ENCODE data around the gene POLR2H.

Gene POLR2H

GRCh38 chr3:184348057-184348382 is 13.5 kb upstream of the POLR2H start:
- Histone ChIP-seq H2AFZ (ENCODE audit: low read depth) (no peak overlapping the region), H3K27ac (no peak overlapping the region)

GRCh38 chr3:184349563-184350470 is 11.7 kb upstream of the POLR2H start:
- Histone ChIP-seq H2AFZ (ENCODE audit: low read depth) (no peak overlapping the region), H3K4me3 (IDR thresholded peaks at IDR 0.05; ENCODE audit: insufficient read depth, low read depth, low read length) (no peak overlapping the region), H4K20me1 (ENCODE audit: insufficient read depth) (no peaks in the 10 kb centered on the region), H3K36me3 (ENCODE audit: insufficient read depth) (no peaks in the 10 kb centered on the region), H3K27ac (no peak overlapping the region), H3K9ac (no peak overlapping the region), H3K79me2 (ENCODE audit: insufficient read depth, low read depth) (no peaks in the 10 kb centered on the region), H3K27me3 (ENCODE audit: insufficient read depth, low read depth) (no peaks in the 10 kb centered on the region), H3K4me2 (no peak overlapping the region), H3K4me1 (ENCODE audit: low read depth, poor library complexity, severe bottlenecking) (peaks cover 13% of the 10 kb centered on the region)
- TF ChIP-seq CTCF (conservative IDR thresholded peaks at IDR 0.05; ENCODE audit: low read depth, low read length) = no peak

More at GRCh38 chr3:184348057-184348382, 13.5 kb upstream of the POLR2H start:
- Histone ChIP-seq H3K4me3 (IDR thresholded peaks at IDR 0.05; ENCODE audit: insufficient read depth, low read depth, low read length) (no peak overlapping the region), H3K4me2 (no peak overlapping the region), H3K36me3 (ENCODE audit: insufficient read depth) (no peaks in the 10 kb centered on the region), H3K79me2 (ENCODE audit: insufficient read depth, low read depth) (no peaks in the 10 kb centered on the region), H3K9ac (no peak overlapping the region), H3K4me1 (ENCODE audit: low read depth, poor library complexity, severe bottlenecking) (peaks cover 13% of the 10 kb centered on the region), H3K27me3 (ENCODE audit: insufficient read depth, low read depth) (no peaks in the 10 kb centered on the region), H4K20me1 (ENCODE audit: insufficient read depth) (no peaks in the 10 kb centered on the region)
- TF ChIP-seq CTCF (conservative IDR thresholded peaks at IDR 0.05; ENCODE audit: low read depth, low read length) = no peak

DNA sequence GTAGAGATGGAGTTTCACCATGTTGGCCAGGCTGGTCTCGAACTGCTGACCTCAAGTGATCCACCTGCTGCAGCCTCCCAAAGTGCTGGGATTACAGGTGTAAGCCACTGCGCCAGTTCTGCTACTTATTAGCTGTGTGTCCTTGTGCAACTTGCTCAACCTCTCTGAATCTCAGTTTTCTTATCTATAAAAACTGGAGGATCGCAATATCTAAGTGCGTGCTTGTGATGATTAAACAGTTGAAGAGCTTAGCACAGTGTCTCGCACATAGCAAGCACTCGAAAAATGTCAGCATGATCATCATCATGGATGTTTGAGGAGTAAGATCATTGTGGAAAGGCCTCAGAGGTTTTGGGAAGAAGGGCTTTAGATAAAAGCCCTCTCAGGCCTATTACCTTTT is 10.9 kb upstream of the POLR2H start:
- Histone ChIP-seq H3K27me3 (ENCODE audit: insufficient read depth, low read depth) (no peaks in the 10 kb centered on the region), H4K20me1 (ENCODE audit: insufficient read depth) (no peaks in the 10 kb centered on the region), H3K36me3 (ENCODE audit: insufficient read depth) (no peaks in the 10 kb centered on the region), H3K4me3 (IDR thresholded peaks at IDR 0.05; ENCODE audit: insufficient read depth, low read depth, low read length) (no peak overlapping the region), H3K4me2 (no peak overlapping the region), H2AFZ (ENCODE audit: low read depth) (no peak overlapping the region), H3K79me2 (ENCODE audit: insufficient read depth, low read depth) (no peaks in the 10 kb centered on the region), H3K9ac (no peak overlapping the region), H3K4me1 (ENCODE audit: low read depth, poor library complexity, severe bottlenecking) (peaks cover 9% of the 10 kb centered on the region), H3K27ac (no peak overlapping the region)
- TF ChIP-seq CTCF (conservative IDR thresholded peaks at IDR 0.05; ENCODE audit: low read depth, low read length) = no peak

DNA sequence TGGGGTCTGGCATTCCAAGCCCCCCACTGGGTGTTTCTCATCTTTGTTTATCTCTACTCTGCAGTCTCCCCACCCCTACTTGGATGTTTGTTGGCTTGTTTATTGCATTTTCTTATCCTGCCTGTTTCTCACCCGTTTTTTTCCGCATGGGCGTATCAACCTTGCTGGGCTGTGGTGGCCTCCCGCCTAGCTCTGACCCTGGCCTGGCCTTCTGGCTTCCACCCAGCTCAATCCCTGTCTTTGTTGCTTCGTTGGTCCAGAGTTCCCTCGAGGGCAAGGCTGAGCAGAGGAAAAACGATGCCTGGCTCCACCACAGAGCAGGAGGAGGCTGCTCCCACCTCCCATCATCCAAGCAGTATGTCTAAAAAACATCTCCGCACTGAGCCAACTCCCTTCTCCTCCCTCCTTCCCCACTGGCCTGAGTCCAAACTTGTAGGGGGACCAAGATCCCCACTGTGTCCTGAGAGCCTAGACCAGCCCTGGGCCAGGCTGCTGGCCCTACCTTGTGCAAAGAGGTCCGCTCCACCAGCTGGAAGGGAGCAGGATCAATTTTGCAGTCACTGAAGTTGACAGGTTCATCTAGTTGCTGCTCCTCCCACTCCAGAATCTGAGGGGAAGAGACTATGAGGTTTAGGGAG is 9.9 kb upstream of the POLR2H start:
- H3K4me3 ChIP-seq (IDR thresholded peaks at IDR 0.05; ENCODE audit: insufficient read depth, low read depth, low read length) = no peak overlapping the region
- no peak overlapping the region for H3K4me2 ChIP-seq
- no peak overlapping the region for H3K27ac ChIP-seq
- H3K36me3 ChIP-seq (ENCODE audit: insufficient read depth) = no peaks in the 10 kb centered on the region
- no peak overlapping the region for H2AFZ ChIP-seq (ENCODE audit: low read depth)
- no peaks in the 10 kb centered on the region for H3K79me2 ChIP-seq (ENCODE audit: insufficient read depth, low read depth)
- H3K9ac ChIP-seq = no peak overlapping the region
- H3K27me3 ChIP-seq (ENCODE audit: insufficient read depth, low read depth) = no peaks in the 10 kb centered on the region
- TF ChIP-seq CTCF (conservative IDR thresholded peaks at IDR 0.05; ENCODE audit: low read depth, low read length) = no peak
- no peaks in the 10 kb centered on the region for H4K20me1 ChIP-seq (ENCODE audit: insufficient read depth)
- H3K4me1 ChIP-seq (ENCODE audit: low read depth, poor library complexity, severe bottlenecking) = peaks cover 6% of the 10 kb centered on the region

Data from KMS-11 (cell line).